ELR (cell line): Measurements from ENCODE around the gene RXRB.

ENCODE experiments used
- DNase-seq: peaks from one replicate; pipeline ENCODE4 v3.0.0-alpha.2; 2015; ENCODE audit warnings: low read depth

Gene RXRB

GRCh38 chr6:33197431-33198048, 2.9 kb downstream of the RXRB start:
- DNase-seq: peak; percentile 79

GRCh38 chr6:33195304-33196165, 4.9 kb downstream of the RXRB start:
- no peak for DNase-seq

DNA sequence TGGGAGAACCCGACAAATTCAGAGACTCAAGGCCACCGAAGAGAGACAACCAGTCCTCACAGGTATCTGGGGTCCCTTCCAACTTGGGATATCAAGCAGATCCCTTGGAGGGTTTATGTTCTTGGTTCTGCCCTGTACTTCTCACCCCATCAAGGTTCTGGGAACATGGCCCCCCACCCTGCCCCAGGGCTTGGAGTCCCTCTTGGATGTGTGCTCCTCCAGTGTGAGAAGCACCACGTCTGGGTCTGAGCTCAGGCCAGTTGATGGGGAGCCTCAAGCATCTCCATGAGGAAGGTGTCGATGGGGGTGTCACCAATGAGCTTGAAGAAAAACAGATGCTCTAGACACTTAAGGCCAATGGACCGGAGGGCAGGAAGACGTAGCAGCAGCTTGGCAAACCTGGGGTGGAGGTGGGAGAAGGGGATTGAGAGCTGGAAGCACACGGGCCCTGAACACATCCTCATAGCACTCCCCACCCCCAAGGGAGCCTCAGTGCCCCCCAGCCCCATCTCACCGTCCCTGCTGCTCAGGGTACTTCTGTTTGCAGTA, 6.0 kb downstream of the RXRB start:
- DNase-seq: no peak

DNA sequence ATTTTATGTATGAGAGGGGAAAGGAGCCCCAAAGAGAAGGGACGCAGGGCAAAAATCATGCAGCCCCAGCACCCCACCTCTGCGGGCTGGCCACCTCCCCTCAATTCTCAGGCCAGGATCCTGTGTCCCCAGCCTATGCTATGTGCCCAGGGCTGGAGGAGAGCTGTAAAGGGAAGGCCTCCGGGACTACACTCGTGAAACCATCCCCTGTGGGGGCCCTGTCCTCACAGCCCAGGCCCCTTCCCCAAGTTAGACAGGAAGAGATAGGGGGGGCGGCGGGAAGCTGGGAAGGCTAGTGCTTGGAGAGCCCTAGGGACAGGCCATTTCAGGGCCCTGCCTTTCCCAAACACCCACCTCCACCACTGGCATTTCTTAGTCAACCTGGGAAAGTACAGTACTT, 6.8 kb downstream of the RXRB start:
- DNase-seq: no peak

GRCh38 chr6:33192671-33193602, 7.5 kb downstream of the RXRB start:
- DNase-seq: no peak

DNA sequence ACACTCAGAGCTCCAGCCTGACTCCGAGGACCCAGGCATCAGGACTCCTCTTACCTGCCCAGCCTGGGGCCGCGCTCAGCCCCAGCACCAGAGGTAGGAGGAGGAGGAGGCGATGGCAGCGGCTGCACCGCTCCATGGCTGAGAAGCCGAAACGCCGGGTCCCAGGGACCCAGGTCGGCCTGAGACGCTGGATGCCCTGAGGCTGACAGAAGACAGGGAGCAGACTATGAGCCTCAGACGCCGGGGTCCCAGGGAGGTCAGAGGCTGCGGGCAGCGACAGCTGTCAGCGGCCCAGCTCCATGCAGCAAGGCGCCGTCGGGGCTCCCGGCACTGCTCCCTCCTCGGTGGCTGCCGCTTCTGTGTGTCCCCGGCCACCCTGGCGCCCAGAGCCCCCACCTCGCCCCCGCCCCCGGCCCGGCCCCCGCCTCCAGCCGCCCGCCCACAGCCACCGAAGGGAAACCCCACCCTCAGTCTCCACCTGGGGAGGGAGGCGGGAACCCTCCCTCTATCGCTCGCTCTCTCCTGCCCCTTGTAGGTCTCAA, 8.3 kb downstream of the RXRB start, which contains the start of gene COL11A2:
COL11A2 (minus strand) TSS at position 363 of the 542 bp plus-strand sequence; CDS start at position 136, 227 bp downstream.
- DNase-seq: no peak

DNA sequence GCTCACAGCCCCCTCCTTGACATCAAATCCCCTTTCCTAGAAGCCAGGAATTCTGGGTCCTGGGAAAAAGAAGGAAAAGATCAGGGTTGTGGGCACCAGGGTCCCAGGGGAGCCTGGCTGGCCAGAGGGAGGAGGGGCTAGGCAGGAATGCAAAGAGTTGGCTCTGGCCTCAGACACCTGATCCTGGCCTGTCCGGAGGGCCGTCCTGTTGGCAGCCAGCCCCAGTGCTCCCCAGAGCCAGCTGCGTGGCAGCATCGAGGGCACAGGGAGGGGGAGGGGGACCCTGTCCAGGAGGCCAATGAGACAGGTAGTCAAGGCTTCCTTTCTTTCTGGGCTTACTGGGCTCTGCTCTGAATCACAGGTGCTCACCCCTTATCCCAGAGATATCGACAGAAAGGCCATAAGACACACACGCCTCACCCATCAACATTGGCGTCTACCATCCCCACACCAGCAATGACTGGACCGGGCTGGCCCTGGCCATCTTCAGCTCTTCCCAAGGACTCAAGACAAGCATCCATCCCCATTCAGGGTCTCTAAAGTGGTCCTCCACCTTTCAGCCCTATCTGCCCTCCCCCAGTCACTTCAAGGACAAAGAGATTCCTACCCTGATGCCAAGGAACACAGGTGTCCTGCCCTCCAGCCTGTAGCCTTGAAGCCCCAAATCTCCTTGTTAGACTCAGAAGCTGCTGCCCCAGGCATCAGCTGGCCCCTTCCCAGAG, 8.9 kb downstream of the RXRB start:
- DNase-seq: no peak

- no peak for DNase-seq
Measured at GRCh38 chr6:33190504-33191107, 9.9 kb downstream of the RXRB start.

DNA sequence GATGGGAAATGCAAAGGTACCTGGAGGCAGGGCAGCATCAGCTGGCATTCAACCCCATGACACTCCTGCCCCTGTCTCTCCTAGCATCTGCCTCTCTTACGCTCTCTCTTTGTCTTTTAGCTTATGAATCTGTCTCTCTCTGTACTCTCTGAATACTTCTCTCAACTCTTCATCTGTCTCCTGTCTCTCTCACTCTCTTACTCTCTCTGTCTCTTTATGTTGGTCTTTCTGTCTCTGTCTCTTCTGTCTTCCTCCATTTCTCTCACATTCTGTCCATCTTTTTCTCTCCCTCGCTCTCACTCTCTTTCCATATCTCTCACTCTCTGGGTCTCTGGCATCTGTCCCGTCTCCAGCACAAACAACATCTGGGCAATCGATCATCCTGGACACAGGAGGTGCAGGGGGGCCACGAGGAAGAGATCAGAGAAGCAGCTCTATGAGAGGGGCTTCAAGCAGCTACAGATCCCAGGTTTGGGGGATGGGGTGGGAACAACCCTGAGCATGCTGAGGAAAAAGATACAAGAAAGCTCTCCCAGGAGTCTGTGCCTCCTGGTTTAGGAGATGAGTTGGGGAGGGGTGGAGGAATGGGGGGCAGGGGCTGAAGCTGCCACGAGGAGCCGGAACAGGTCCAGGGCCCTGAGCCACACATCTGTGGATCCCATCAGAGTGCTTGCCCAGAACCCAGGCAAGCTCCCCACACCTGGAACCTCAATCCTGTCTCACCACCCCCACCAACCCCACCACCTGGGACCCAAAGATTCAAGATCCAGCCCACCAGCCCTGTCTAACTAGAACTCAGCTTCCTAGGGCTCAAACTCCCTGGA, 10.6 kb downstream of the RXRB start:
- DNase-seq: no peak

DNA sequence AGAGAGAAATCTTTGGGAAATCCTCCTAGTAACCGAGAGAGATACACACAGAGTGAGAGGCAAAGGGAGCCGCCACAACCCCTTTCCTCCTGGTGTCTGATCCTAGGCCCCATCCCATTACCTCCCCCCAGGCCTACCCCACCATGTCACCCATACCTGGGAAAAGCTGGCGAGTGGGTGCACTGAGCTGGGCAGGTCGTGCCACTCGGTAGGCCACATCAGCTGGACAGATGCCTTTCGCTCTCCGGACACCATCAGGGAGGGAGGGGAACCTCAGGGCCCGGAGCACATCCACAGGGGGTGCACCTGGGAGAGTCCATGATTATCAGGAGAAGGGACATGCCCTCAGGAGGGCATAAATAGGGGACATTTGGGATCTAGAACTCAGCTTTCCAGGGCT, 11.3 kb downstream of the RXRB start:
- no peak for DNase-seq

GRCh38 chr6:33187809-33188208, 12.7 kb downstream of the RXRB start:
- no peak for DNase-seq

- DNase-seq: no peak
Measured at GRCh38 chr6:33185654-33186187, 14.7 kb downstream of the RXRB start.

GRCh38 chr6:33185190-33185589, 15.3 kb downstream of the RXRB start:
- no peak for DNase-seq

DNA sequence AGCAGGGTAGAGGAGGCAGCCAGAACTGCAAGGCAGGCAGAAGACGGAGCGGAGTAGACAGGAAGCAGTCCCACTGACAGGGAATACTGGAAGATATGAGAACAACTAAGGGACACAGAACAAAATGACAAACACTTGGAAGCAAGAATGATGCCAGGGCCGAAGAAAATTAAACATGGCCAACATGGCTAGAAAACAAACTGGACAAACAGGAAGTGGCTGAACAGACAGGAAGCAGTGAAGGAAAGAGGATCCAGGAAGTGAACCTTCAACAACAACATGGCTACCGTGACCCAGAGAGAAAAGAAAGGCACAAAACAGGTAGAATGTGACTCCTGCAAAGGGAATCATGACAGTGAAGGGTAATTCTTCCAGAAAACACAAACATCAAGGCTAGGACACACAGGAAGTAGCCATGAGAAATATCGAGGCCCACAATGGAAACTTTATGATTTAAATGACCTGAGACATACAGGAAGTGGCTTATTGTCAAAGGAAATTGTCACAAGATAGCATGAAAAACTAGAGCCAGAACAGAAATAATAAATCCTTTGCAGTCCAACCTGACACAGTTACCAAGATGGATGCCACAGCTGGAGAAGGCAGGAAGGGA, 17.3 kb downstream of the RXRB start:
- DNase-seq: no peak

DNA sequence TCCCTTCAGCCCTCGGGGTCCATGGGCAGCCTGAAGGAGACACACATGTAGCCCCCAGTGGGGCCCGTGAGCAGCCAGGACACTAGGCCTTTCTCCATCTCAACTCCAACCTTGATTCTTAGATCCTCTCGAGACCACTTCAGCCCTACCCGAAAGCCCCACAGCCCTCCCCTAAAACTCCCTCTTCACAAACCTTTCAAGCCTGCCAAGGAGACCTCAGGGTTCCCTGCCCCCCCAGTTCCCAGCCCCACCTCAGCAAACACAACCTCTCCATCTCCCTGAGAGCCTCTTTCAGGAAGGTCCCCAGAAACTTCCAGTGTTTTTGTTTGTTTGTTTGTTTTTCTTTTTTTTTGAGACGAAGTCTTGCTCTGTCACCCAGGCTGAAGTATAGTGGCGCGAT, 19.3 kb downstream of the RXRB start:
- no peak for DNase-seq

- no peak for DNase-seq
Measured at GRCh38 chr6:33178755-33179475, 21.6 kb downstream of the RXRB start.

- DNase-seq: no peak
Measured at GRCh38 chr6:33177552-33178446, 22.7 kb downstream of the RXRB start.
